H9 (cell line): ENCODE data around the gene PHF21B. TPM values are rescaled to one million over a fixed set of nuclear protein-coding genes. Genes with fewer than 3 reads are reported as not detected.

Source experiments
- DNase-seq: peaks from one replicate; pipeline ENCODE4 v3.0.0-alpha.2; 2017
- H2AFZ ChIP-seq: one replicate; pipeline ENCODE4 v1.6.1; 2013; ENCODE audit warnings: mild to moderate bottlenecking, low read length, control low read depth, moderate library complexity
- H2AK5ac ChIP-seq: 2 replicates; pipeline ENCODE4 v1.6.1; 2013; ENCODE audit warnings: low read length, control low read depth, mixed read lengths; ENCODE audit not compliant: insufficient read length
- H2BK120ac ChIP-seq: one replicate; pipeline ENCODE4 v1.6.1; 2013; ENCODE audit warnings: low read depth, mild to moderate bottlenecking, low read length, control low read depth, inconsistent platforms; ENCODE audit not compliant: poor library complexity, severe bottlenecking
- H2BK12ac ChIP-seq: 2 replicates; pipeline ENCODE4 v1.6.1; 2013; ENCODE audit warnings: low read length, control low read depth, mixed read lengths, low read depth; ENCODE audit not compliant: insufficient read length
- H2BK15ac ChIP-seq: 2 replicates; pipeline ENCODE4 v1.6.1; 2013; ENCODE audit warnings: low read depth, low read length, control low read depth
- H2BK20ac ChIP-seq: one replicate; pipeline ENCODE4 v1.6.1; 2013; ENCODE audit warnings: low read depth, mild to moderate bottlenecking, low read length, control low read depth, inconsistent platforms; ENCODE audit not compliant: poor library complexity, severe bottlenecking
- H2BK5ac ChIP-seq: 2 replicates; pipeline ENCODE4 v1.6.1; 2013; ENCODE audit warnings: low read length, control low read depth, mixed read lengths; ENCODE audit not compliant: insufficient read length
- H3K14ac ChIP-seq: 2 replicates; pipeline ENCODE4 v1.6.1; 2013; ENCODE audit warnings: low read length, control low read depth; ENCODE audit not compliant: insufficient read depth
- H3K18ac ChIP-seq: 2 replicates; pipeline ENCODE4 v1.6.1; 2013; ENCODE audit warnings: low read depth, mild to moderate bottlenecking, mixed read lengths, low read length, control low read depth; ENCODE audit not compliant: insufficient read length
- H3K23ac ChIP-seq: 2 replicates; pipeline ENCODE4 v1.6.1; 2013; ENCODE audit warnings: low read length, control low read depth, mixed read lengths, low read depth; ENCODE audit not compliant: insufficient read length
- H3K23me2 ChIP-seq: 2 replicates; pipeline ENCODE4 v1.6.1; 2013; ENCODE audit warnings: low read depth, mild to moderate bottlenecking, mixed read lengths, low read length, control low read depth; ENCODE audit not compliant: insufficient read length, poor library complexity, severe bottlenecking
- H3K27ac ChIP-seq: 2 replicates; pipeline ENCODE4 v1.5.1; 2013; ENCODE audit warnings: low read length, control low read depth, mixed read lengths, low read depth; ENCODE audit not compliant: insufficient read length
- H3K27me3 ChIP-seq: 2 replicates; pipeline ENCODE4 v1.6.1; 2013; ENCODE audit warnings: low read length, control low read depth, inconsistent platforms; ENCODE audit not compliant: insufficient read depth
- H3K4ac ChIP-seq: 2 replicates; pipeline ENCODE4 v1.6.1; 2013; ENCODE audit warnings: low read depth, mild to moderate bottlenecking, control low read depth, inconsistent platforms, low read length, moderate library complexity
- H3K4me1 ChIP-seq: 2 replicates; pipeline ENCODE4 v1.6.1; 2013; ENCODE audit warnings: low read length, control low read depth, inconsistent platforms; ENCODE audit not compliant: insufficient read depth
- H3K4me2 ChIP-seq: 2 replicates; pipeline ENCODE4 v1.6.1; 2013; ENCODE audit warnings: low read length, control low read depth, mixed read lengths; ENCODE audit not compliant: insufficient read length, insufficient read depth
- H3K56ac ChIP-seq: 2 replicates; pipeline ENCODE4 v1.6.1; 2013; ENCODE audit warnings: low read depth, mild to moderate bottlenecking, mixed read lengths, low read length, control low read depth; ENCODE audit not compliant: insufficient read length
- H3K79me1 ChIP-seq: 2 replicates; pipeline ENCODE4 v1.6.1; 2013; ENCODE audit warnings: low read depth, mild to moderate bottlenecking, moderate library complexity, low read length, control low read depth, inconsistent platforms; ENCODE audit not compliant: insufficient read depth, poor library complexity, severe bottlenecking
- H3K79me2 ChIP-seq: 2 replicates; pipeline ENCODE4 v1.6.1; 2013; ENCODE audit warnings: low read length, control low read depth, inconsistent platforms; ENCODE audit not compliant: insufficient read depth
- H3K9ac ChIP-seq: 2 replicates; pipeline ENCODE4 v1.6.1; 2013; ENCODE audit warnings: low read length, control low read depth, mixed read lengths; ENCODE audit not compliant: insufficient read length; ENCODE audit errors: extremely low read depth
- H3K9me3 ChIP-seq: one replicate; pipeline ENCODE4 v1.6.1; 2013; ENCODE audit warnings: low read depth, low read length, inconsistent platforms; ENCODE audit not compliant: control insufficient read depth
- H3T11ph ChIP-seq: one replicate; pipeline ENCODE4 v1.6.1; 2013; ENCODE audit warnings: mild to moderate bottlenecking, low read length, control low read depth, inconsistent platforms
- H4K20me1 ChIP-seq: one replicate; pipeline ENCODE4 v1.6.1; 2013; ENCODE audit not compliant: control insufficient read depth, insufficient read length, insufficient read depth
- H4K5ac ChIP-seq: 2 replicates; pipeline ENCODE4 v1.6.1; 2013; ENCODE audit warnings: low read depth, mild to moderate bottlenecking, mixed read lengths, low read length, control low read depth; ENCODE audit not compliant: insufficient read length
- H4K8ac ChIP-seq: replicated peaks from 2 replicates; pipeline ENCODE4 v1.6.1; 2013; ENCODE audit warnings: low read length, control low read depth, mixed read lengths, low read depth; ENCODE audit not compliant: insufficient read length
- H4K91ac ChIP-seq: 2 replicates; pipeline ENCODE4 v1.6.1; 2013; ENCODE audit warnings: low read depth, mild to moderate bottlenecking, moderate library complexity, mixed read lengths, low read length, control low read depth; ENCODE audit not compliant: insufficient read length
- H3K27ac Mint-ChIP-seq, 3 experiments: 2 replicates in 2 of 3; 3 replicates in 1 of 3; pipeline ENCODE4 v1.8.0; 2020 to 2021; ENCODE audit warnings: mixed read lengths in 3 of 3, mild to moderate bottlenecking in 1 of 3, moderate library complexity in 1 of 3
- H3K27me3 Mint-ChIP-seq: 2 replicates; pipeline ENCODE4 v1.8.0; 2021; ENCODE audit warnings: low read depth, mild to moderate bottlenecking, moderate library complexity, mixed read lengths
- H3K36me3 Mint-ChIP-seq, 3 experiments: 2 replicates in 2 of 3; 3 replicates in 1 of 3; pipeline ENCODE4 v1.8.0; 2020 to 2021; ENCODE audit warnings: low read depth in 3 of 3, mixed read lengths in 3 of 3; ENCODE audit not compliant: insufficient read depth in 1 of 3
- H3K4me1 Mint-ChIP-seq, 2 experiments: 2 replicates each; pipeline ENCODE4 v1.8.0; 2020; ENCODE audit warnings: mixed read lengths in 2 of 2
- H3K4me3 Mint-ChIP-seq, 2 experiments: 2 replicates in 1 of 2; 3 replicates in 1 of 2; pipeline ENCODE4 v1.8.0; 2020 to 2021; ENCODE audit warnings: mild to moderate bottlenecking in 2 of 2, mixed read lengths in 2 of 2, moderate library complexity in 1 of 2
- H3K9me3 Mint-ChIP-seq, 2 experiments: 2 replicates in 1 of 2; 3 replicates in 1 of 2; pipeline ENCODE4 v1.8.0; 2020; ENCODE audit warnings: mild to moderate bottlenecking in 2 of 2, mixed read lengths in 2 of 2, moderate library complexity in 1 of 2
- CTCF ChIP-seq: fragments of 200-600 bp; sonication (generic); conservative IDR thresholded peaks from 3 replicates; pipeline ENCODE4 v1.8.0; 2021; ENCODE audit warnings: antibody characterized with exemption, mild to moderate bottlenecking
- WGBS: extraction: QIAGEN DNeasy Blood & Tissue Kit; methylation state at CpG from one replicate; pipeline ENCODE4 v1.1.7; 2013; ENCODE audit warnings: missing lambda C conversion rate, low lambda C conversion rate, mixed read lengths; ENCODE audit not compliant: insufficient read length; ENCODE audit errors: extremely low coverage; 5-methylcytosine and 5-hydroxymethylcytosine counted together
- total RNA-seq: library from RNA; stranded (reverse); gene quantifications from 2 replicates; pipeline ENCODE4 v1.2.1, GENCODE V29; 2021

The PHF21B gene
- total RNA-seq, 1 experiment from 2014 or later: 60.3 TPM

- H3K4me1 ChIP-seq: peaks cover 8% of the 10 kb centered on the region; the same call in 1 of the 2 replicates
- H3K79me2 ChIP-seq: peaks cover 86% of the 10 kb centered on the region; the same call in 1 of the 2 replicates
- H3K4me2 ChIP-seq: no peak overlapping the region
- no CpG with 5 or more reads among the region's 14 CpGs for WGBS
- H2BK15ac ChIP-seq: no peak overlapping the region
- H3T11ph ChIP-seq: no peak overlapping the region
- no peak overlapping the region for H3K9ac ChIP-seq
- H3K36me3 Mint-ChIP-seq: peaks cover 56 to 88% (median 88%) of the 10 kb centered on the region in 3 experiments
- H3K27ac ChIP-seq: no peak overlapping the region
- peak overlapping the region; percentile 23 to 94 (median 62); a peak in 4 of 7 replicates for H3K27ac Mint-ChIP-seq
- H2BK5ac ChIP-seq: no peak overlapping the region
- no peak overlapping the region for H2AFZ ChIP-seq
- H3K27me3 Mint-ChIP-seq: no peaks in the 10 kb centered on the region; the same call in 1 of the 2 replicates
- no peak for DNase-seq
- H4K5ac ChIP-seq: no peak overlapping the region
- H3K14ac ChIP-seq: no peak overlapping the region
- H3K9me3 ChIP-seq: no peaks in the 10 kb centered on the region
- H3K79me1 ChIP-seq: peaks cover 14% of the 10 kb centered on the region
- no peak overlapping the region for H2AK5ac ChIP-seq
- H2BK120ac ChIP-seq: no peak overlapping the region
- no peaks in the 10 kb centered on the region for H3K9me3 Mint-ChIP-seq
- peaks cover 85 to 88% of the 10 kb centered on the region in 2 experiments for H3K4me1 Mint-ChIP-seq
- H3K56ac ChIP-seq: no peak overlapping the region
- no peak overlapping the region for H4K91ac ChIP-seq
- H3K23me2 ChIP-seq: no peaks in the 10 kb centered on the region
- H3K4me3 Mint-ChIP-seq: no peak overlapping the region
- no peak overlapping the region for H2BK12ac ChIP-seq
- H3K18ac ChIP-seq: no peak overlapping the region
- no peak overlapping the region for H3K4ac ChIP-seq
- no peak overlapping the region for H4K8ac ChIP-seq
- no peaks in the 10 kb centered on the region for H3K27me3 ChIP-seq
- H3K23ac ChIP-seq: no peak overlapping the region
- H4K20me1 ChIP-seq: peaks cover 2% of the 10 kb centered on the region
- TF ChIP-seq CTCF: no peak
- no peak overlapping the region for H2BK20ac ChIP-seq
Observed at GRCh38 chr22:45000330-45000729, 9.5 kb downstream of the PHF21B start.
